ENCODE results near the gene EID3.

DNA sequence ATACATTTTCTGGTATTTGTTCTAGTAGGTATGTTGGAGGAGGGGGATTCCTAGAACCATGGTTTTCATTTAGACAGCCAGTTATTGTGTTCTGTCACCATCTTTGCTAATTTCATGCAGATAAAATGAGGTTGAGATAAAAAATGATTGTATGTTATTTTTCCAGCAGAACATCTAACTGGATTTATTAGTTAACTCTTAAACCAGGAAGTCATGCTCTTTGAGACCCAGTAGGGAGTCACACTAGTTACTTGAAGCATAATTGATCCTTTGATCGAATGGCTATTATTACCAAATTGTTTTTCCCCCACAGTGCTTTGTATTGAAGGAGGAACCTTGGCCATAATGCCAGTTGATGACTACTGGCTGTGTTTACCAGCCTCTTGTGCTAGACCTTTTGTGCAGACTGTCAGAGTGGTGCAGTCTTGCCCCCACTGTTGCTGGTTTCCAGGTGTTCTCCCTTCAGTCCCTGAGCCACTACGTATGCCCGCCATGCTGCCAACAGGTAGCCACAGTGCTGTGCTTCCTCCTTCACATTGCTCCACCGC, 6.0 kb downstream of the EID3 start:
- TF ChIP-seq, protein P1, sequence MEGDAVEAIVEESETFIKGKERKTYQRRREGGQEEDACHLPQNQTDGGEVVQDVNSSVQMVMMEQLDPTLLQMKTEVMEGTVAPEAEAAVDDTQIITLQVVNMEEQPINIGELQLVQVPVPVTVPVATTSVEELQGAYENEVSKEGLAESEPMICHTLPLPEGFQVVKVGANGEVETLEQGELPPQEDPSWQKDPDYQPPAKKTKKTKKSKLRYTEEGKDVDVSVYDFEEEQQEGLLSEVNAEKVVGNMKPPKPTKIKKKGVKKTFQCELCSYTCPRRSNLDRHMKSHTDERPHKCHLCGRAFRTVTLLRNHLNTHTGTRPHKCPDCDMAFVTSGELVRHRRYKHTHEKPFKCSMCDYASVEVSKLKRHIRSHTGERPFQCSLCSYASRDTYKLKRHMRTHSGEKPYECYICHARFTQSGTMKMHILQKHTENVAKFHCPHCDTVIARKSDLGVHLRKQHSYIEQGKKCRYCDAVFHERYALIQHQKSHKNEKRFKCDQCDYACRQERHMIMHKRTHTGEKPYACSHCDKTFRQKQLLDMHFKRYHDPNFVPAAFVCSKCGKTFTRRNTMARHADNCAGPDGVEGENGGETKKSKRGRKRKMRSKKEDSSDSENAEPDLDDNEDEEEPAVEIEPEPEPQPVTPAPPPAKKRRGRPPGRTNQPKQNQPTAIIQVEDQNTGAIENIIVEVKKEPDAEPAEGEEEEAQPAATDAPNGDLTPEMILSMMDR (IDR thresholded peaks at IDR 0.05) = no peak
- TF ChIP-seq POLR2A (IDR thresholded peaks at IDR 0.05) = no peak
